ENCODE data around the gene ANGPT4.
"Not testable (repeated sequence)": the region's sequence is repeated elsewhere in the genome, so short reads cannot be mapped to it uniquely, and the experiment has no call there.

Gene ANGPT4

GRCh38 chr20:844473-845225 lies 71.5 kb downstream of the ANGPT4 start:
- peak; percentile 84 for DNase-seq (ENCODE audit: low read depth)

- DNase-seq (ENCODE audit: low read depth) = no peak
Observed at GRCh38 chr20:843912-844311, 72.2 kb downstream of the ANGPT4 start.

- no peak for DNase-seq (ENCODE audit: low read depth)
Observed at GRCh38 chr20:842547-842940, 73.6 kb downstream of the ANGPT4 start.

GRCh38 chr20:841568-842546 lies 74.3 kb downstream of the ANGPT4 start:
- DNase-seq (ENCODE audit: low read depth) = no peak

- DNase-seq (ENCODE audit: low read depth) = no peak
Observed at GRCh38 chr20:840858-841567, 75.1 kb downstream of the ANGPT4 start.

GRCh38 chr20:840503-840857 lies 75.7 kb downstream of the ANGPT4 start:
- DNase-seq (ENCODE audit: low read depth) = no peak

GRCh38 chr20:839626-840025 lies 76.5 kb downstream of the ANGPT4 start:
- DNase-seq (ENCODE audit: low read depth) = no peak

GRCh38 chr20:839015-839414 lies 77.1 kb downstream of the ANGPT4 start:
- no peak for DNase-seq (ENCODE audit: low read depth)

GRCh38 chr20:836190-836589 lies 79.9 kb downstream of the ANGPT4 start:
- no peak for DNase-seq (ENCODE audit: low read depth)

- no peak for DNase-seq (ENCODE audit: low read depth)
Observed at GRCh38 chr20:835608-836045, 80.5 kb downstream of the ANGPT4 start.

- DNase-seq (ENCODE audit: low read depth) = no peak
Observed at GRCh38 chr20:834151-834746, 81.9 kb downstream of the ANGPT4 start.

GRCh38 chr20:833450-834150 lies 82.5 kb downstream of the ANGPT4 start, which contains the start of gene FAM110A:
TSS of gene FAM110A (plus strand) at chr20:833715. CDS start at chr20:844805, 11,090 bp downstream.
- DNase-seq (ENCODE audit: low read depth) = peak; percentile 93

GRCh38 chr20:833121-833449 lies 83.0 kb downstream of the ANGPT4 start:
- no peak for DNase-seq (ENCODE audit: low read depth)

GRCh38 chr20:831956-832355 lies 84.2 kb downstream of the ANGPT4 start:
- no peak for DNase-seq (ENCODE audit: low read depth)

- DNase-seq (ENCODE audit: low read depth) = no peak
Observed at GRCh38 chr20:831251-831650, 84.9 kb downstream of the ANGPT4 start.

- no peak for DNase-seq (ENCODE audit: low read depth)
Observed at GRCh38 chr20:830011-830521, 86.1 kb downstream of the ANGPT4 start.

GRCh38 chr20:829551-829950 lies 86.6 kb downstream of the ANGPT4 start:
- no peak for DNase-seq (ENCODE audit: low read depth)

- DNase-seq (ENCODE audit: low read depth) = no peak
Observed at GRCh38 chr20:828987-829386, 87.1 kb downstream of the ANGPT4 start.

GRCh38 chr20:827981-828380 lies 88.2 kb downstream of the ANGPT4 start:
- not testable (repeated sequence) for DNase-seq (ENCODE audit: low read depth)

GRCh38 chr20:826695-827323 lies 89.3 kb downstream of the ANGPT4 start:
- no peak for DNase-seq (ENCODE audit: low read depth)
